ENCODE measurements around the gene AHDC1. TPM values are rescaled to one million over a fixed set of nuclear protein-coding genes. Genes with fewer than 3 reads are reported as not detected.

The AHDC1 gene
- total and polyA plus RNA-seq, 10 of the 15 experiments (the other 5 are each of a cell fraction or from before 2014, with no cell fraction given): 0.21 to 13.0 (median 1.4) TPM

DNA sequence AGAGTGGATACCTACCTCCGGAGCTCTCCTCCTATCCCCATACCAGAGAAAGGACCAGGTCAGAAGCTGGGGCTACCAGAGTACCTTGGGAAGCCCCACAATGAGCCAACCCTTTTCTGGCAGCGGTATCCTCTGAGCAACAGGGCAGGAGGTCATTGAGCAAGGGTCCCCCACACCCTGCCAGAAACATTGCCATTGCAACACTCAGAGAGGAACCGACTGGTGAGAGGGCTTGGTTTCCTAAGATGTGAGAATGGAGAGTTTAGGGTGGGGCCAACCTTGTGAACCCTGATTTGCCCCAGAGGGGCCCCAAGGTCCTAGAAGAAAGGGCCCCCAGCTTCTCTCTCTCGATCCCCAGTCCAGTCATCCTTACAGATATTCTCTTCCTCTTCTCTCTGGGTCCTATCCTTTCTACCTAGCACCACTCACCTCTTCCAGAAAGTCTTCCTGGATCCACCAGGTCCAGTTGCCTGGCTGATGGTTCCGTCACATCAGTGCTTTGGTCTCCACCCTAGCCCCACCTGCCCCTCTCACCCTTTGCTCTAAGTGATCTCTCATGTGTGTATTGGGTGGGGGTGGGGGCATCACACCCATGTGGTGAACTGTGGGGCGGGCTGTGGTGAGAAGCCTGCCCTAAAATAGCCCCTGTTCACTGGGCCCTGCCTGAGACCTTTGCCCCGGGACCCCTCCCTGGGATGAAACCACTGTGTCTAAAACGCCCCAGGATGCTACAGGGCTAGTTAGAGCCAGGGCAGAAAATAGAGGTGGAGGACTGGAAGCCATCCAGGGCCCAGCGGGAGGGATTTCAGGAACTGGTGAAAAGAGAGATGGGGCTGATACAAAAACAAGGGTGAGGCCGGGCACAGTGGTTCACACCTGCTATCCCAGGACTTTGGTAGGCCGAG is 22.3 kb upstream of the AHDC1 start (continued):
- TF ChIP-seq, protein P1, sequence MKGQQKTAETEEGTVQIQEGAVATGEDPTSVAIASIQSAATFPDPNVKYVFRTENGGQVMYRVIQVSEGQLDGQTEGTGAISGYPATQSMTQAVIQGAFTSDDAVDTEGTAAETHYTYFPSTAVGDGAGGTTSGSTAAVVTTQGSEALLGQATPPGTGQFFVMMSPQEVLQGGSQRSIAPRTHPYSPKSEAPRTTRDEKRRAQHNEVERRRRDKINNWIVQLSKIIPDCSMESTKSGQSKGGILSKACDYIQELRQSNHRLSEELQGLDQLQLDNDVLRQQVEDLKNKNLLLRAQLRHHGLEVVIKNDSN (IDR thresholded peaks at IDR 0.05; ENCODE audit: borderline replicate concordance, extremely low read length, insufficient read depth, low read depth, low read length): no peak
- TF ChIP-seq TBL1XR1 (IDR thresholded peaks at IDR 0.05; ENCODE audit: low read depth, low read length) (peak; percentile 56; the same call in 1 of the 2 replicates), ZZZ3 (IDR thresholded peaks at IDR 0.05; ENCODE audit: control insufficient read depth, insufficient read length, low read depth) (no peak), SMAD1 (IDR thresholded peaks at IDR 0.05; ENCODE audit: low read depth, partially characterized antibody) (peak; percentile 48), KAT2A (conservative IDR thresholded peaks at IDR 0.05; ENCODE audit: control insufficient read depth, low read depth, low read length) (no peak), BRCA1 (IDR thresholded peaks at IDR 0.05; ENCODE audit: low read depth, low read length) (no peak), EZH2 (IDR thresholded peaks at IDR 0.05; ENCODE audit: borderline replicate concordance, control insufficient read depth, low read depth, low read length) (no peak), SREBF2 (IDR thresholded peaks at IDR 0.05; ENCODE audit: low read length) (no peak), NR2C1 (IDR thresholded peaks at IDR 0.05) (peak; percentile 73), CBFB (IDR thresholded peaks at IDR 0.05; ENCODE audit: low read depth) (0 out of 2 replicates have a peak, but pooled peaks have one; percentile 46), WRNIP1 (IDR thresholded peaks at IDR 0.05; ENCODE audit: borderline replicate concordance, low read depth, low read length) (no peak), EGR1 (IDR thresholded peaks at IDR 0.05; ENCODE audit: borderline replicate concordance in 1 of 2, low read depth in 2 of 2, low read length in 2 of 2) (0 out of 3 replicates have a peak, but pooled peaks of 1 of the 2 experiments have one; percentile 21)
- TF ChIP-seq, protein P2, sequence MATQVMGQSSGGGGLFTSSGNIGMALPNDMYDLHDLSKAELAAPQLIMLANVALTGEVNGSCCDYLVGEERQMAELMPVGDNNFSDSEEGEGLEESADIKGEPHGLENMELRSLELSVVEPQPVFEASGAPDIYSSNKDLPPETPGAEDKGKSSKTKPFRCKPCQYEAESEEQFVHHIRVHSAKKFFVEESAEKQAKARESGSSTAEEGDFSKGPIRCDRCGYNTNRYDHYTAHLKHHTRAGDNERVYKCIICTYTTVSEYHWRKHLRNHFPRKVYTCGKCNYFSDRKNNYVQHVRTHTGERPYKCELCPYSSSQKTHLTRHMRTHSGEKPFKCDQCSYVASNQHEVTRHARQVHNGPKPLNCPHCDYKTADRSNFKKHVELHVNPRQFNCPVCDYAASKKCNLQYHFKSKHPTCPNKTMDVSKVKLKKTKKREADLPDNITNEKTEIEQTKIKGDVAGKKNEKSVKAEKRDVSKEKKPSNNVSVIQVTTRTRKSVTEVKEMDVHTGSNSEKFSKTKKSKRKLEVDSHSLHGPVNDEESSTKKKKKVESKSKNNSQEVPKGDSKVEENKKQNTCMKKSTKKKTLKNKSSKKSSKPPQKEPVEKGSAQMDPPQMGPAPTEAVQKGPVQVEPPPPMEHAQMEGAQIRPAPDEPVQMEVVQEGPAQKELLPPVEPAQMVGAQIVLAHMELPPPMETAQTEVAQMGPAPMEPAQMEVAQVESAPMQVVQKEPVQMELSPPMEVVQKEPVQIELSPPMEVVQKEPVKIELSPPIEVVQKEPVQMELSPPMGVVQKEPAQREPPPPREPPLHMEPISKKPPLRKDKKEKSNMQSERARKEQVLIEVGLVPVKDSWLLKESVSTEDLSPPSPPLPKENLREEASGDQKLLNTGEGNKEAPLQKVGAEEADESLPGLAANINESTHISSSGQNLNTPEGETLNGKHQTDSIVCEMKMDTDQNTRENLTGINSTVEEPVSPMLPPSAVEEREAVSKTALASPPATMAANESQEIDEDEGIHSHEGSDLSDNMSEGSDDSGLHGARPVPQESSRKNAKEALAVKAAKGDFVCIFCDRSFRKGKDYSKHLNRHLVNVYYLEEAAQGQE (IDR thresholded peaks at IDR 0.05; ENCODE audit: low read depth, low read length): no peak
- TF ChIP-seq, protein P3, sequence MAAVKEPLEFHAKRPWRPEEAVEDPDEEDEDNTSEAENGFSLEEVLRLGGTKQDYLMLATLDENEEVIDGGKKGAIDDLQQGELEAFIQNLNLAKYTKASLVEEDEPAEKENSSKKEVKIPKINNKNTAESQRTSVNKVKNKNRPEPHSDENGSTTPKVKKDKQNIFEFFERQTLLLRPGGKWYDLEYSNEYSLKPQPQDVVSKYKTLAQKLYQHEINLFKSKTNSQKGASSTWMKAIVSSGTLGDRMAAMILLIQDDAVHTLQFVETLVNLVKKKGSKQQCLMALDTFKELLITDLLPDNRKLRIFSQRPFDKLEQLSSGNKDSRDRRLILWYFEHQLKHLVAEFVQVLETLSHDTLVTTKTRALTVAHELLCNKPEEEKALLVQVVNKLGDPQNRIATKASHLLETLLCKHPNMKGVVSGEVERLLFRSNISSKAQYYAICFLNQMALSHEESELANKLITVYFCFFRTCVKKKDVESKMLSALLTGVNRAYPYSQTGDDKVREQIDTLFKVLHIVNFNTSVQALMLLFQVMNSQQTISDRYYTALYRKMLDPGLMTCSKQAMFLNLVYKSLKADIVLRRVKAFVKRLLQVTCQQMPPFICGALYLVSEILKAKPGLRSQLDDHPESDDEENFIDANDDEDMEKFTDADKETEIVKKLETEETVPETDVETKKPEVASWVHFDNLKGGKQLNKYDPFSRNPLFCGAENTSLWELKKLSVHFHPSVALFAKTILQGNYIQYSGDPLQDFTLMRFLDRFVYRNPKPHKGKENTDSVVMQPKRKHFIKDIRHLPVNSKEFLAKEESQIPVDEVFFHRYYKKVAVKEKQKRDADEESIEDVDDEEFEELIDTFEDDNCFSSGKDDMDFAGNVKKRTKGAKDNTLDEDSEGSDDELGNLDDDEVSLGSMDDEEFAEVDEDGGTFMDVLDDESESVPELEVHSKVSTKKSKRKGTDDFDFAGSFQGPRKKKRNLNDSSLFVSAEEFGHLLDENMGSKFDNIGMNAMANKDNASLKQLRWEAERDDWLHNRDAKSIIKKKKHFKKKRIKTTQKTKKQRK (IDR thresholded peaks at IDR 0.05; ENCODE audit: low read depth, low read length): no peak
- TF ChIP-seq, protein P4, sequence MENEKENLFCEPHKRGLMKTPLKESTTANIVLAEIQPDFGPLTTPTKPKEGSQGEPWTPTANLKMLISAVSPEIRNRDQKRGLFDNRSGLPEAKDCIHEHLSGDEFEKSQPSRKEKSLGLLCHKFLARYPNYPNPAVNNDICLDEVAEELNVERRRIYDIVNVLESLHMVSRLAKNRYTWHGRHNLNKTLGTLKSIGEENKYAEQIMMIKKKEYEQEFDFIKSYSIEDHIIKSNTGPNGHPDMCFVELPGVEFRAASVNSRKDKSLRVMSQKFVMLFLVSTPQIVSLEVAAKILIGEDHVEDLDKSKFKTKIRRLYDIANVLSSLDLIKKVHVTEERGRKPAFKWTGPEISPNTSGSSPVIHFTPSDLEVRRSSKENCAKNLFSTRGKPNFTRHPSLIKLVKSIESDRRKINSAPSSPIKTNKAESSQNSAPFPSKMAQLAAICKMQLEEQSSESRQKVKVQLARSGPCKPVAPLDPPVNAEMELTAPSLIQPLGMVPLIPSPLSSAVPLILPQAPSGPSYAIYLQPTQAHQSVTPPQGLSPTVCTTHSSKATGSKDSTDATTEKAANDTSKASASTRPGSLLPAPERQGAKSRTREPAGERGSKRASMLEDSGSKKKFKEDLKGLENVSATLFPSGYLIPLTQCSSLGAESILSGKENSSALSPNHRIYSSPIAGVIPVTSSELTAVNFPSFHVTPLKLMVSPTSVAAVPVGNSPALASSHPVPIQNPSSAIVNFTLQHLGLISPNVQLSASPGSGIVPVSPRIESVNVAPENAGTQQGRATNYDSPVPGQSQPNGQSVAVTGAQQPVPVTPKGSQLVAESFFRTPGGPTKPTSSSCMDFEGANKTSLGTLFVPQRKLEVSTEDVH (IDR thresholded peaks at IDR 0.05; ENCODE audit: low read depth, partially characterized antibody): no peak
